ENCODE results near the gene LMTK2. TPM values are rescaled to one million over a fixed set of nuclear protein-coding genes. Genes with fewer than 3 reads are reported as not detected.

The LMTK2 gene
- polyA plus RNA-seq, 4 donors = 3.8 to 18.5 (median 7.6) TPM

- Histone ChIP-seq H3K36me3 (ENCODE audit: control insufficient read depth in 3 of 3, insufficient read depth in 2 of 3, low read depth in 1 of 3, low read length in 3 of 3) (peaks cover 2 to 66% (median 3%) of the 10 kb centered on the region in 3 donors), H3K4me1 (ENCODE audit: control insufficient read depth in 3 of 3, insufficient read depth in 2 of 3, low read depth in 1 of 3, low read length in 2 of 3) (no peaks in the 10 kb centered on the region), H3K9me3 (ENCODE audit: control insufficient read depth in 2 of 2, insufficient read depth in 1 of 2, low read depth in 1 of 2, low read length in 1 of 2) (no peaks in the 10 kb centered on the region), H3K4me3 (ENCODE audit: low read depth in 1 of 3, low read length in 3 of 3) (no peak overlapping the region), H3K27me3 (ENCODE audit: control insufficient read depth in 3 of 3, insufficient read depth in 3 of 3, low read length in 3 of 3) (no peaks in the 10 kb centered on the region), H3K27ac (ENCODE audit: low read depth in 1 of 3, low read length in 2 of 3) (no peak overlapping the region)
- no peak for DNase-seq
- WGBS, 3 donors = 94 to 97% (median 95%) methylated on average over 24 to 25 of the region's 25 CpGs
- no peak for FAIRE-seq
Measured at GRCh38 chr7:98236355-98237185, 129.9 kb downstream of the LMTK2 start.

GRCh38 chr7:98238076-98238475 lies 131.4 kb downstream of the LMTK2 start:
- 92 to 98% (median 96%) methylated on average over 4 of the region's 4 CpGs for WGBS, 3 donors
- no peak overlapping the region for H3K4me3 ChIP-seq (ENCODE audit: low read depth in 1 of 3, low read length in 3 of 3)
- H3K4me1 ChIP-seq (ENCODE audit: control insufficient read depth in 3 of 3, insufficient read depth in 2 of 3, low read depth in 1 of 3, low read length in 2 of 3) = no peaks in the 10 kb centered on the region
- DNase-seq = no peak
- H3K27ac ChIP-seq (ENCODE audit: low read depth in 1 of 3, low read length in 2 of 3) = no peak overlapping the region
- peaks cover 2 to 58% (median 3%) of the 10 kb centered on the region in 3 donors for H3K36me3 ChIP-seq (ENCODE audit: control insufficient read depth in 3 of 3, insufficient read depth in 2 of 3, low read depth in 1 of 3, low read length in 3 of 3)
- FAIRE-seq = no peak
- H3K27me3 ChIP-seq (ENCODE audit: control insufficient read depth in 3 of 3, insufficient read depth in 3 of 3, low read length in 3 of 3) = no peaks in the 10 kb centered on the region
- H3K9me3 ChIP-seq (ENCODE audit: control insufficient read depth in 2 of 2, insufficient read depth in 1 of 2, low read depth in 1 of 2, low read length in 1 of 2) = no peaks in the 10 kb centered on the region

- FAIRE-seq = no peak
- peaks cover 0 to 58% (median 2%) of the 10 kb centered on the region in 3 donors for H3K36me3 ChIP-seq (ENCODE audit: control insufficient read depth in 3 of 3, insufficient read depth in 2 of 3, low read depth in 1 of 3, low read length in 3 of 3)
- no peaks in the 10 kb centered on the region for H3K9me3 ChIP-seq (ENCODE audit: control insufficient read depth in 2 of 2, insufficient read depth in 1 of 2, low read depth in 1 of 2, low read length in 1 of 2)
- no peak for DNase-seq
- WGBS, 3 donors = 94 to 96% (median 95%) methylated on average over 9 of the region's 9 CpGs
- no peaks in the 10 kb centered on the region for H3K4me1 ChIP-seq (ENCODE audit: control insufficient read depth in 3 of 3, insufficient read depth in 2 of 3, low read depth in 1 of 3, low read length in 2 of 3)
- no peak overlapping the region for H3K27ac ChIP-seq (ENCODE audit: low read depth in 1 of 3, low read length in 2 of 3)
- H3K27me3 ChIP-seq (ENCODE audit: control insufficient read depth in 3 of 3, insufficient read depth in 3 of 3, low read length in 3 of 3) = no peaks in the 10 kb centered on the region
- no peak overlapping the region for H3K4me3 ChIP-seq (ENCODE audit: low read depth in 1 of 3, low read length in 3 of 3)
Measured at GRCh38 chr7:98238976-98239375, 132.3 kb downstream of the LMTK2 start.

- Histone ChIP-seq H3K36me3 (ENCODE audit: control insufficient read depth in 3 of 3, insufficient read depth in 2 of 3, low read depth in 1 of 3, low read length in 3 of 3) (peaks cover 0 to 73% (median 0%) of the 10 kb centered on the region in 3 donors), H3K9me3 (ENCODE audit: control insufficient read depth in 2 of 2, insufficient read depth in 1 of 2, low read depth in 1 of 2, low read length in 1 of 2) (no peaks in the 10 kb centered on the region), H3K27me3 (ENCODE audit: control insufficient read depth in 3 of 3, insufficient read depth in 3 of 3, low read length in 3 of 3) (no peaks in the 10 kb centered on the region), H3K4me3 (ENCODE audit: low read depth in 1 of 3, low read length in 3 of 3) (no peak overlapping the region), H3K27ac (ENCODE audit: low read depth in 1 of 3, low read length in 2 of 3) (no peak overlapping the region), H3K4me1 (ENCODE audit: control insufficient read depth in 3 of 3, insufficient read depth in 2 of 3, low read depth in 1 of 3, low read length in 2 of 3) (no peaks in the 10 kb centered on the region)
- peak; percentile 43 to 46 for DNase-seq
- FAIRE-seq = no peak
- WGBS, 3 donors = 61 to 71% (median 68%) methylated on average over 18 to 19 of the region's 19 CpGs
Measured at GRCh38 chr7:98240961-98241673, 134.5 kb downstream of the LMTK2 start.

GRCh38 chr7:98241674-98242241 lies 135.1 kb downstream of the LMTK2 start:
- WGBS, 3 donors = 86 to 91% (median 87%) methylated on average over 15 to 16 of the region's 16 CpGs
- H3K27me3 ChIP-seq (ENCODE audit: control insufficient read depth in 3 of 3, insufficient read depth in 3 of 3, low read length in 3 of 3) = no peaks in the 10 kb centered on the region

GRCh38 chr7:98242342-98242741 lies 135.7 kb downstream of the LMTK2 start:
- H3K27ac ChIP-seq (ENCODE audit: low read depth in 1 of 3, low read length in 2 of 3) = no peak overlapping the region
- 98 to 100% (median 100%) methylated on average over 1 of the region's 1 CpG for WGBS, 3 donors

More at GRCh38 chr7:98241674-98242241, 135.1 kb downstream of the LMTK2 start:
- peaks cover 0 to 66% (median 0%) of the 10 kb centered on the region in 3 donors for H3K36me3 ChIP-seq (ENCODE audit: control insufficient read depth in 3 of 3, insufficient read depth in 2 of 3, low read depth in 1 of 3, low read length in 3 of 3)
- H3K27ac ChIP-seq (ENCODE audit: low read depth in 1 of 3, low read length in 2 of 3) = no peak overlapping the region
- no peak overlapping the region for H3K4me3 ChIP-seq (ENCODE audit: low read depth in 1 of 3, low read length in 3 of 3)
- DNase-seq = no peak
- no peak for FAIRE-seq
- no peaks in the 10 kb centered on the region for H3K4me1 ChIP-seq (ENCODE audit: control insufficient read depth in 3 of 3, insufficient read depth in 2 of 3, low read depth in 1 of 3, low read length in 2 of 3)
- H3K9me3 ChIP-seq (ENCODE audit: control insufficient read depth in 2 of 2, insufficient read depth in 1 of 2, low read depth in 1 of 2, low read length in 1 of 2) = no peaks in the 10 kb centered on the region

GRCh38 chr7:98242934-98243333 lies 136.3 kb downstream of the LMTK2 start:
- Histone ChIP-seq H3K27ac (ENCODE audit: low read depth in 1 of 3, low read length in 2 of 3) (no peak overlapping the region), H3K9me3 (ENCODE audit: control insufficient read depth in 2 of 2, insufficient read depth in 1 of 2, low read depth in 1 of 2, low read length in 1 of 2) (no peaks in the 10 kb centered on the region), H3K27me3 (ENCODE audit: control insufficient read depth in 3 of 3, insufficient read depth in 3 of 3, low read length in 3 of 3) (no peaks in the 10 kb centered on the region), H3K36me3 (ENCODE audit: control insufficient read depth in 3 of 3, insufficient read depth in 2 of 3, low read depth in 1 of 3, low read length in 3 of 3) (peaks cover 0 to 68% (median 0%) of the 10 kb centered on the region in 3 donors), H3K4me1 (ENCODE audit: control insufficient read depth in 3 of 3, insufficient read depth in 2 of 3, low read depth in 1 of 3, low read length in 2 of 3) (no peaks in the 10 kb centered on the region), H3K4me3 (ENCODE audit: low read depth in 1 of 3, low read length in 3 of 3) (no peak overlapping the region)
- 90 to 94% (median 90%) methylated on average over 4 of the region's 4 CpGs for WGBS, 3 donors
- FAIRE-seq (no peak), DNase-seq (no peak)

More at GRCh38 chr7:98242342-98242741, 135.7 kb downstream of the LMTK2 start:
- H3K4me3 ChIP-seq (ENCODE audit: low read depth in 1 of 3, low read length in 3 of 3) = no peak overlapping the region
- H3K9me3 ChIP-seq (ENCODE audit: control insufficient read depth in 2 of 2, insufficient read depth in 1 of 2, low read depth in 1 of 2, low read length in 1 of 2) = no peaks in the 10 kb centered on the region
- H3K36me3 ChIP-seq (ENCODE audit: control insufficient read depth in 3 of 3, insufficient read depth in 2 of 3, low read depth in 1 of 3, low read length in 3 of 3) = peaks cover 0 to 65% (median 0%) of the 10 kb centered on the region in 3 donors
- FAIRE-seq (no peak), DNase-seq (no peak)
- no peaks in the 10 kb centered on the region for H3K4me1 ChIP-seq (ENCODE audit: control insufficient read depth in 3 of 3, insufficient read depth in 2 of 3, low read depth in 1 of 3, low read length in 2 of 3)
- no peaks in the 10 kb centered on the region for H3K27me3 ChIP-seq (ENCODE audit: control insufficient read depth in 3 of 3, insufficient read depth in 3 of 3, low read length in 3 of 3)

GRCh38 chr7:98244871-98245270 lies 138.2 kb downstream of the LMTK2 start:
- H3K27me3 ChIP-seq (ENCODE audit: control insufficient read depth in 3 of 3, insufficient read depth in 3 of 3, low read length in 3 of 3) = no peaks in the 10 kb centered on the region
- H3K4me3 ChIP-seq (ENCODE audit: low read depth in 1 of 3, low read length in 3 of 3) = no peak overlapping the region
- no peak overlapping the region for H3K27ac ChIP-seq (ENCODE audit: low read depth in 1 of 3, low read length in 2 of 3)
- peaks cover 0 to 5% (median 0%) of the 10 kb centered on the region in 3 donors for H3K4me1 ChIP-seq (ENCODE audit: control insufficient read depth in 3 of 3, insufficient read depth in 2 of 3, low read depth in 1 of 3, low read length in 2 of 3)
- FAIRE-seq (no peak), DNase-seq (no peak)
- 94 to 97% (median 95%) methylated on average over 14 of the region's 14 CpGs for WGBS, 3 donors
- peaks cover 0 to 59% (median 0%) of the 10 kb centered on the region in 3 donors for H3K36me3 ChIP-seq (ENCODE audit: control insufficient read depth in 3 of 3, insufficient read depth in 2 of 3, low read depth in 1 of 3, low read length in 3 of 3)
- H3K9me3 ChIP-seq (ENCODE audit: control insufficient read depth in 2 of 2, insufficient read depth in 1 of 2, low read depth in 1 of 2, low read length in 1 of 2) = no peaks in the 10 kb centered on the region

Data from small intestine (tissue), 7 donors.